VCaP (cell line): ENCODE data around the gene DNER.
"Not testable (repeated sequence)": the region's sequence is repeated elsewhere in the genome, so short reads cannot be mapped to it uniquely, and the experiment has no call there.

ENCODE experiments used
- H3K27ac ChIP-seq: fragments of 450-650 bp; 2 replicates; pipeline ENCODE4 v1.5.1; 2017
- CTCF ChIP-seq: fragments of 450-650 bp; conservative IDR thresholded peaks from 2 replicates; pipeline ENCODE4 v1.5.1; 2017; ENCODE audit warnings: mild to moderate bottlenecking, moderate library complexity

Gene DNER

DNA sequence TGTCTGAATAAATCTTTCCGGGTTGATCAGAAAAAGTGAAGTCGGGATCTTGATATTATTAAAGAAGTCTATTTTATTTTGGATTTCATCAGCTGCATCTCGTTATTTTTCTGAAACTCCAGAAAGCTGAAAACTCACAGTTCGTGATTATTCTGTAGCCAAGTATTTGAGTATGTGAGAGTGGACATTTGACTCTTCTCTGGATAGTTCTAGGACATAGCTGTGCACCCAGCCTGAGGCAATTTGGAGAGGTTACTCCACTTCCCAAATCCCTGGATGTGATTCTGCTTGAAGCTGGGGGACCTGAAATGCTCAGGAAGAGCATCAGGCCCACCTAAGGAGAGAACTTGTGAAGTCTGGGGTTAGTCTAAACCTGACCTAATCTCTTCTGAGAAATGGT is 325.6 kb downstream of the DNER start:
- no peak for TF ChIP-seq CTCF
- no peak overlapping the region for H3K27ac ChIP-seq

- TF ChIP-seq CTCF: no peak
- no peak overlapping the region for H3K27ac ChIP-seq
Measured at GRCh38 chr2:229387866-229388265, 326.5 kb downstream of the DNER start.

DNA sequence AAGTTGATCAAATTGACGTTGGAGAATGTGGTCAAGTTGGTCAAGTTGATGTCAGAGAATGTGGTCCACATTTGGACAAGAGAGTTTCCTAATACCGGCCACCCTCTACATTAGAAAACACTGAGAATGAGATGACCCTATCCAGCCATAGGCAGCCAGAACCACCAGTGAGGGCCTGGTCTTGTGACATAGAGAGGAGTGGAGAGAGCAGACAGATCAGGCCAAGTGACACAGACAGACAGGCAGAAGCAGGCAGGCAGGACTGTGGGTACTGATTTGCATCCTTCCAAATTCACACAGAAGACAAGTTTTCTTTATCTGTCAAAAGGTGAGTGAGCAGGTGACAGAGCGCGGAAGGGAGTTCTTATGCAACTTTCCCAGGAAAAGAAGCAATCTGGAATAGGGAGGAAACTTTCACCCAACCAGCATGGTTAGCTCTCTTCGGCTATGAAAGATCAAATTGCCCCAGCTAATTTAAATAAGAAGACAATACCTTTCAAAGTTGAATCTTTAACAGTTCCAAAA is 334.2 kb downstream of the DNER start:
- no peak for TF ChIP-seq CTCF
- no peak overlapping the region for H3K27ac ChIP-seq

DNA sequence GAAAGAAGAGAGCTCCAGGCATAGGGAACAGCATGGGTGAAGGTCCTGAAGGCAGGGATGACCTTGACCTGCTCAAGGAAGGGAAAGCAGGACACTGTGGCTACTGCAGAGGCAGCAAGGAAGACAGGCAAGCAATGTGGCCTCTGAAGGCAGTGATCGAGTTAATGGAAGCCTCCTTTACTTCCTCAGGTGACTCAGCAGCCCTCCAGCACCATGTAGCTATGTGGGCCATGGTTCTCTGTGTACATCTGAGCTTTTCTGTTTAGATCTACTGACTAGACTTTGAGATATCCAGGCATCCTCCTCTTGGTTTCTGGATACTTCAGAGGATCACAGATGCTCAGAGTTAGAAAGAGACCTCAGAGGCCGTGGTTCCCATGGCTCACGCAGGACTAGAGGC is 336.0 kb downstream of the DNER start:
- no peak overlapping the region for H3K27ac ChIP-seq
- no peak for TF ChIP-seq CTCF

DNA sequence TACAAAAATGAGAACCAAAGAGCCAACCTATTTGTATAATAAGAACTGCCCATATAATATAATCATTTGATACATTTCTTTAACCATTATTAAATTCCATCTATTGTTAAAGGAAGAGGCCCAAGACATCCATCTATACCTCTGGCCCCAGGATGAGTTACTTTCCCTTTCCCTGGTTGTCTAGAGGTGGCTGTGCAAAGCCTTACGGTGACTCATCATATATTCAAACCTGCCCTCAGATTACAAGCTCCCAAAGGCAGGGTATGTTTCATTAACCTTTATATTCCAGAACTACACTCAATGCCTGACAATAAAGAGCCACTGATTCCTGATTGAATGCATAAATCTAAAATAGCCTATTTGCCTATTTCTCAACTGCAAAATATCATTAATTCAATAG is 337.5 kb downstream of the DNER start:
- no peak for TF ChIP-seq CTCF
- H3K27ac ChIP-seq: no peak overlapping the region

DNA sequence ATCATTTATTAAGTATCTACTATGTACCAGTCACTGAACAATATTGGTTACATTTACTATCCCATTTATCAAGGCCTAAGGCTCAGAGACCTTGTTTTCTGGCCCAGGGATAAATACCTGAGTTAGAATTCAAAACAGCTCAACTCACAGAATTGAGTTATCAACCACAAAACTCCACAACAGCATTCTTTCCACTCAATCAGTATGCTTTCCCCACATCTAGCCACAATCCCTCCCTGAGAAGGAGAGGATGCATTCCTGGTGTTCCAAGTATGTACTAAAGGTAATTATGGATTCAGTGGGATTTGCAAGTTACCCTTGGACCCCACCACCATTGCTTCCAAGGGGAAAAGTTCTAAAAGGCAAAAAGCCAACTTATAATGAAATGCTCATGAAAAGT is 339.1 kb downstream of the DNER start:
- TF ChIP-seq CTCF: no peak
- no peak overlapping the region for H3K27ac ChIP-seq

DNA sequence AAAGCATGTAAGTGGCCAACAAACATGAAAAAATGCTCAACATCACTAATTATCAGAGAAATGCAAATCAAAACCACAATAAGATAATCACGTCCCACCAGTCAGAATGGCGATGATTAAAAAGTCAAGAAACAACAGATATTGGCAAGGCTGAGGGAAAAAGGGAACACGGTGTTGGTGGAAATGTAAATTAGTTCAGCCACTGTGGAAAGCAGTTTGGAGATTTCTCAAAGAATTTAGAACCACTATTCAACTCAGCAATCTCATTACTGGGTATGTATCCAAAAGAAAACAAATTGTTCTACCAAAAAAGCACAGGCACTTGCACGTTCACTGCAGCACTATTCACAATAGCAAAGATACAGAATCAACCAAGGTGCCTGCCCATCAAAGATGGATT is 341.0 kb downstream of the DNER start:
- not testable (repeated sequence) for H3K27ac ChIP-seq

DNA sequence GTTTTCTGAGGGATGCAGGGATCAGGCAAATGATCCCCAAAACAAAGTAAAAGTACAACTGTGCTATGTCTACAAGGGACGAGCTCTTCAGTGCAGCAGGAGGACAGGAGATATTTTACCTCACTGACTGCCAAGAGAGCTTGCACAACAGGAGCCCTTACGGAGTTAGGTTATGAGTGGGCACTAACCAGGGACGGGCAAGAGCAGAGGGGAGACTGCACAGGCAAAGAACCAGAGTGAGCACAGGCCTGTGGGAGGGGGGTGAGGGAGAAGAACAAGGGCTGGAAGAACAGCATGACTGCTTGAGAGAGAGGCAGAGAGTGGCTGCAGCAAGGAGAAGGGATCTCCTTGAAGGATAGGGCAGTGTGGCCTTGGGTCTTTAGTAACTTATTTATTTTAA is 342.1 kb downstream of the DNER start:
- no peak overlapping the region for H3K27ac ChIP-seq
- no peak for TF ChIP-seq CTCF
